Iris pigment epithelial cell (primary cell): Measurements from ENCODE around the gene F10.
"Not testable (repeated sequence)": the region's sequence is repeated elsewhere in the genome, so short reads cannot be mapped to it uniquely, and the experiment has no call there.

ENCODE experiments used
- DNase-seq: peaks from one replicate; pipeline ENCODE4 v3.0.0-alpha.2; 2011; ENCODE audit warnings: low read depth

Gene F10

DNA sequence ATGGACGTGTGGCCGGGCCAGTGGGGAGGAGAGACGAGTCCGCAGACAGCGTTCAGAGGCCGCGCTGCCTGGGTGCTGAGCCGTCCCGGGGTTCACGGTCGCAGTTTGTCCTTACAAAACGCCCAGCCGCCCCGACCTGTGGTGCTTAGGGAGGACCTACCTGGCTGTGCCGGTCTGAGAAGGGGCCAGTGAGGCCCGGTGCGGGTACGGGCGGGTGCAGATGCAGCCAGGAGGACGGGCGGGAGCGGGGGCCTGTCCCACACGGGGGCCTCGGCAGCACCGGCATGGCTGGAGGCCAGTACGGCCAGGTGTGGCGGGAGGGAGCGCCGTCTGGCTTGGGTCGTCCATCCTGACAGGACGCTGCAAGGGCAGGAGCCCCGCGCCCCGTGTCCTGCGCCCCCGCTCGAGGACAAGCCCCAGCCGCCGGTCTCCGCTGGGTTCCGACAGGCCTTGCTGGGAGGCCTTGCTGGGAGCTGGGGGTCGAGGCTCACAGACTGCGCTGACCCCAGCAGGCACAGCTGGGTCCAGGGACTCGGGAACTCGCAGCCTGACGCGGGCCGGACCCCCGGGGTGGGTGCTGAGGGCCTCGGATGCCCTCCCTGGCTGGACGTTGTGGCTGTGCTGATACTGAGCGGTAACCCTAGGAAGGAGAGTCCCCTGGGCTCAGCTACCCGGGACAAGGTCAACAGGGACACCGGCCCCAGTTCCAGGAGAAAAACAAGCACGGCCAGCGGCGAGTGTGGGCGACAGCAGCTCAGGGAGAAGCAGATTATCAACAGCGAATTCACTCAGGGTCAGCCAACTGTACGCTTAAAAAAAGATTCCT, 30.6 kb downstream of the F10 start:
- peak; percentile 52 for DNase-seq

DNA sequence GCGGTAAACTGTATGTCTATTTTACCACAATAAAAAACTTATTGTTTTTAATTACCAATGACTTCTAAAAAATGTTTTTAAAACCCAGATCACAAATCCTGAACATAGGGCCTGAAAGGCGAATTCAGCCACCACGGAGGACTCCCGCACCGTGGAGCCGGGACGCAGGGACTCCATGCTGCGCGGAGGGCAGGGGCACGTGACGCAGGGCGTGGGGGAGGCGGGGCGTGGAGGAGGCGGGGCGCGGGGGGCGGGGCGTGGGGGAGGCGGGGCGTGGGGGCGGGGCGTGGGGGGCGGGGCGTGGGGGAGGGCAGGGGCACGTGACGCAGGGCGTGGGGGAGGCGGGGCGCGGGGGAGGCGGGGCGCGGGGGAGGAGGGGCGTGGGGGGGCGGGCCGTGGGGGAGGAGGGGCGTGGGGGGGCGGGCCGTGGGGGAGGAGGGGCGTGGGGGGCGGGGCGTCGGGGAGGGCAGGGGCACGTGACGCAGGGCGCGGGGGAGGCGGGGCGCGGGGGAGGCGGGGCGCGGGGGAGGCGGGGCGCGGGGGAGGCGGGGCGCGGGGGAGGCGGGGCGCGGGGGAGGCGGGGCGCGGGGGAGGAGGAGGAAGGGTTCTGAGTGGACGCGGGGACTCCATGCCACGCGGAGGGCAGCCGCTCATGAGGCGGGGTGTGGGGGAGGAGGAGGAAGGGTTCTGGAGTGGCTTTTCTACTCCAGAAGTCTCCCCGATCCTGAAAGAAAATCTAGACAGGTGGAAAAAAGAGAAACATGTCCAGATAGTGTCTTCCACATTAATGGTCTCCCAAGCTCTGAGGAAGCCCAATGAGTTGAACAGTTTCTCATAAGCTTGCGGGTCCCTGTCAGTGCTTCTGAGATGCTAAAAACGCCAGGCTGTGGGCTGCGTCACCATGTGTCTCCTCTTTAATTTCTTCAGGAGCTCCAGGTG, 31.5 kb downstream of the F10 start:
- DNase-seq = peak; percentile 58

DNA sequence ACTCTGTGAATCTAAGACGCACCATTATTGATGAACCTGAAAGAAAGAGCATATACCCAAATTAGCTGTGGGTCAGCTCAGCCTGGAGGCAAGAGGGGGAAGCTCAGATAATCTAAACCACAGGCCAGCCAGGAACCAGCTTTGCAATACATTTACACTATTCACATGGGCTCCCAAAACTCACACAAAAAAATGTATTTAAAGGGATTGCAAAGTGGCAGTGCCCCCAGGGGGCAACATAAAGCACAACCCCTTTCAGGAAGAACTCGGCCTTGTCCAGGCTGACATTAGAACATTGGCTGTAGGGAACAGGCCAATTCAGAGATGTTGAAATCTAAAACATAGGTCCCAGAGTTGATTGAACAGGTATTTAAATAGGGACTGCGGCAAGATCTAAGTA, 32.6 kb downstream of the F10 start:
- no peak for DNase-seq

DNA sequence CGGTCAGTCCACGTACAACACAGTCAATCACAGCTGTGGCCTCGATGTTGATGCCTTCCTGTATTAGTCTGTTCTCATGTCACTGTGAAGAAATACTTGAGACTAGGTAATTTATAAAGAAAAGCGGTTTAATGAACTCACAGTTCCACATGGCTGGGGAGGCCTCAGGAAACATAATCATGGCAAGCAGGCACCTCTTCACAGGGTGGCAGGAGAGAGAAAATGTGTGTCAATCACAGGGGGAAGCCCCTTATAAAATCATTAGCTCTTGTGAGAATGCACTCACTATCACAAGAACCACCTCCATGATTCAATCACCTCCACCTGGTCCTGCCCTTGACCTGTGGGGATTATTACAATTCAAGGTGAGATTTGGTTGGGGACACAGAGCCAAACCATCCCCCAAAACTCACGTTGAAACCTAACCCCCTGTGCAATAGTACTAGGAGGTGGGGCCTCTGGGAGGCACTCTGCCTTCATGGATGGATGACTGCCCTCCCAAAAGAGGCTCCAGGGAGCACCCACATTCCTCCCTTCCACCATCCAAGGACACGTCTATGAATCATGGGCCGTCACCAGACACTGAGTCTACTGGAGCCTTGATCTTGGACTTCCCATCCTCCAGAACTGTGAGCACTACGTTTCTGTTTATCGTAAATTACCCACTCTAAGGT, 33.5 kb downstream of the F10 start:
- DNase-seq = peak; percentile 28

DNA sequence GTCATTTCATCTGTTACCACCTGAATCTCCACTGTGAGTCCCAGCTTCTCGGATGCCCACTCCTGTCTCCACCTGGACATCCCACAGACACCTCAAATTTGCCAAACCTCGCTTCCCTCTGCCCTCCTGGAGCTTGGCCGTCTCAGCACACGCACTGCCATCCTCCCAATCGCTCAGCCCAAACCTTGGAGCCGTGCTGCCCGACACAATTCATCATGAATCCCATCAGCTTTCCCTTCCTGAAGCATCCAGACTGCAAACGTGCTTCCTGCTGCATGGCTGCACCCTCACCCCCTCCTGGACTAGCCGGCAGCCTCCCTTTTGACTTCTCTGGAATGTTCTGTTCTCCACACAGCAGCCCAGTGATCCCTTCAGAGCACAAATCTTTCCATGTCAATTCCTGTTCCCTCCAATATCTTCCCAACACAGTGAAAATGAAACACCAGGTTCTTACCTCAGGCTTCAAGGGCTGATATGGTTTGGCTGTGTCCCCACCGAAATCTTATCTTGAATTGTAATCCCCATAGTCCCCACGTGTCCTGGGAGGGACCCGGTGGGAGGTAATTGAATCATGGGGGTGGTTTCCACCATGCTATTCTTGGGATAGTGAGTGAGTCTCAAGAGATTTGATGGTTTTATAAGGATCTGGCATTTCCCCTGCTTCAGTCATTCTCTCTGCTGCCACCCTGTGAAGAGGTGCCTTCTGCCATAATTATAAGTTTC, 34.8 kb downstream of the F10 start:
- no peak for DNase-seq

DNA sequence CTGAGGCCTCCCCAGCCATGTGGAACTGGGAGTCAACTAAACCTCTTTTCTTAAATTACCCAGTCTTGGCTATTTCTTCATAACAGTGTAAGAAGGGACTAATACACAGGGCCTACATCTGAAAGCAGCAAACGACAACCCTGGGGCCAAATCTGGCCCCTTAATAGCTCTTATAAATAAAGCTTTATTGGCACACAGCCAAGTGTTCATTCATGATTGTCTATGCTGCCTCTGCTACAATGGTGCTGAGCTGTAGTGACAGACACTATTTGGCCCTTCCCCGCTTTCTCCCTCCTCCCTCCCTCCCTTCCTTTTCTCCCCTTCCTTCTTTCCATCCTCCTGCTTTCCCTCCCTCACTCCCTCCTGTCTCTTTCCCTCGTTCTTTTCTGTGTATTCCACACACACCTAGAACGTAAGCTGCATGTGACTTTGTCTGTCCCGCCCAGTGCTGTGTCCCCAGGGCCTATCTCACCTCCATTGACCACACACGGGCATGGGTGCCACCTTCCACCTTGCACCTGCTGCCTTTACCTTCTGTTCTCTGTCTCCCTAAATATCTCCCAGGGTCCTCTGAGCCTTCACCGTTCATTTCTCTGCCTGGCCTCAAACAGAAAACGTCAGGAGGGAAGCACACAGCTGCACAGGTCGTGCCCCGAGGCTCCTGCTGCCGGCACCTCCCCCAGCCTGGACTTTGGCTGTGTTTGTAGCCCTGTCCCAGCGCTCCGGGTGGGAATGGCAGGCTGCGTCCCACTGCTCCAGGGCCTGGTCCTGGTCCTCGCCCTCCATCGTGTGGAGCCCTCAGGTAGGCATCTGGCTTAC, 35.5 kb downstream of the F10 start, which contains the start of gene PROZ:
TSS of gene PROZ (plus strand) at position 720 of the 819 bp plus-strand sequence. CDS start at position 733, 13 bp downstream.
- DNase-seq = no peak

DNA sequence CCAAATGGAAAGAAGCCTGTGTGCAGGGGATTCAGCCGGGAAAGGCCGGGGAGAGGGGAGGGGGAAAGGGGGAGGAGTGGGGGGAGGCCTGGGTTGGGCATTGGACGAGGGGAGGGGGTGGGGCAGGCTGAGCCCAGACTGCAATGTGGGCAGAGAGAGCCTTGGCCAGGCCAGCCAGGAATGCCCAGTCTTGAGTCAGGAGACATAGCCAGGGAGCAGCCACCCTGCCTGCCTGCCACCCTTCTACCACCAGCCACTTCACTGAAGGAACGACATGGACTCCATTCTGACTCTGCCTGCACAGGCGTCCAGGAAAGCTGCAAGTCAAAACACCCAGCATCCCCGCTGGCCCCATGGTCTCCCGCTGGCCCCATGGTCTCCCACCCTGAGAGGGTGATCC, 36.3 kb downstream of the F10 start:
- no peak for DNase-seq

DNA sequence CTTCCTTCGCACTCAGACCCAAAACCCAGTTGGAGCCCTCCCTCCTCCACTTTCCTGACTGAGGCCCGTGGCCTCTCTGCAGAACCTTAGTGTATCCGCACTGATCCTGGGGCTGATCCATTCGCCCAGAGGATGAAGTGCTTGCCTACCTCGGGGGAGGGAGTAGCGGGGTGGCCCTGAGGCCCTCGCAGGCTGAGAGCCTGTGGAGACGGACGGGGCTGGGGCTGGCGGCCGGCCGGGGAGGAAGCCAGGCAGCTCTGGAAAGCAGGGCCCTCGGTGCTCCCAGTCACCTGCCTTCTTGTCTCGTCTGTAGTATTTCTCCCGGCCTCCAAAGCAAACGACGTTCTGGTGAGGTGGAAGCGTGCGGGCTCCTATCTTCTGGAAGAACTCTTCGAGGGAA, 37.1 kb downstream of the F10 start:
- DNase-seq = no peak

DNA sequence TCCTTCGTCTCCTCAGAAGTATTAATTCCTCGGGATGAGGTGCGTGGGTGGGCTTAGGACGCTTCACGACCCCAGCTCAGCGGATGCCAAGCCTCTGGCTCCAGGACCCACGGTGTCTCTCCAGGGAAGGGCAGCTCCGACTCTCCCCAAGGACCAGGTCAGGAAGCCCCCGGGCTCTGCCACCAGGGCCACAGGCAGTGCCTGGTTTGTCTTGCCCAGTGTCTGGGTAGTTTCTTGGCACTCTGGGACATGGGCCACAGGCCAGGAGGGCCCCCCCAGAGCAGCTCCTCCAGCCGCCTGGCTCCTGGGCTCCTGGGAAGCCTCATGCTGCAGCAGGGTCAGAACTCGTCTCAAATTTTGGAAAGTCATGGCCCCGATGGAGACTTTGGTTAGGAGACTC, 38.4 kb downstream of the F10 start:
- no peak for DNase-seq

DNA sequence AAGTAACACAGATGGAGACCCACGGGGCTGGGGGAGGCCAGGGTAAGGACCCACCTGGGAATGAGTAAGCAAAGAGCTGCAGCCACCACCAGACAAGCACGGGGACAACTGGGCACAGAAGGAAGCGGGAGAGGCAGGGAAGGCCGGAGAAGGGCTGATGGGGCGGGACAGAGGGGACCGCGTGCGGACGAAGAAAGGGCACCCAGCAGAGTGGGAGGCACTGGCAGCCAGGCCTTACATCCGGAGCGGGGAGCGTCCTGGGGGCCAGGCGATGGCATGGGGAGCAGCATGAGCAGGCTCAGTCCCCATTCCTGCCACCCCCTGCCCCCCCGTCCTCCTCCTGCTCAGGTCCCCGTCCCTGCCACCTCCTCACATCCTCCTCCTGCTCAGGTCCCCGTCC, 38.8 kb downstream of the F10 start:
- no peak for DNase-seq

DNA sequence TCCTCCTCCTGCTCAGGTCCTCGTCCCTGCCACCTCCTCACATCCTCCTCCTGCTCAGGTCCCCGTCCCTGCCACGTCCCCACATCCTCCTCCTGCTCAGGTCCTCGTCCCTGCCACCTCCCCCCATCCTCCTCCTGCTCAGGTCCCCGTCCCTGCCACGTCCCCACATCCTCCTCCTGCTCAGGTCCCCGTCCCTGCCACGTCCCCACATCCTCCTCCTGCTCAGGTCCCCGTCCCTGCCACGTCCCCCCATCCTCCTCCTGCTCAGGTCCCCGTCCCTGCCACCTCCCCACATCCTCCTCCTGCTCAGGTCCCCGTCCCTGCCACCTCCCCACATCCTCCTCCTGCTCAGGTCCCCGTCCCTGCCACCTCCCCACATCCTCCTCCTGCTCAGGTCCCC, 39.4 kb downstream of the F10 start:
- not testable (repeated sequence) for DNase-seq

DNA sequence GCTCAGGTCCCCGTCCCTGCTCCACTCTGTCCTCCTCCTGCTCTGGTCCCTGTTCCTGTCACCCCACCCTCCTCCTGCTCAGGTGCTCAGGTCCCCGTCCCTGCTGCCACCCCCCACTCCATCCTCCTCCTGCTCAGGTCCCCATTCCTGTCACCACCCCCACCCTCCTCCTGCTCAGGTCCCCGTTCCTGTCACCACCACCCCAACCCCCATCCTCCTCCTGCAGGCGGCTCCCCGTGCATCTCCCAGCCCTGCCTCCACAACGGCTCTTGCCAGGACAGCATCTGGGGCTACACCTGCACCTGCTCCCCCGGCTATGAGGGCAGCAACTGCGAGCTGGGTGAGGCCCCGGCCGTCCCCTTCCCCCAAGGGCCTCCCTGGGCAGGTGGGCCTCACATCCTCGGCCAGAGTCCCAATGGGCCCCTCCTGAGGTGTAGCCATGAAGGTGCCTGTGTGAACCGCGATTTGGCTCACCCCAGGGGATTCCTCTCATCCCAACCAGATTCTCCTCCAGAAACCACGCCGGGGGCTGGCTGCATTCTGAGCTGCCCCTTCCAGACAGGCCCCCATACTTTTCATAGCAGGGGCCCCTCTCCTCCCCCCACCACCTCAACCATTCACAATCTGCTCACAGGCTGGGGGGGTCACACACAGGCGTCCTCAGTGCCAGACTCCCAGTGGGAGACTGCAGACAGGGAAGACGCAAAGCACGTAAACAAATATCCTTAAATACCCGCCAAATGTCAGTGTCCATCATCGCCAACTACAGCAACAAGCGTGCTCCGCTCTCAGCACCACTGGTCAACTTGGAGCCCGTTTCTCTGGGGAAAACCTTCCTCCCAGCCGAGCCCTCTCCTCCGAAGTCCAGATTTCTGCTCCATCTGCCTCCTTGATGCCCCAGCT, 40.4 kb downstream of the F10 start:
- no peak for DNase-seq

DNA sequence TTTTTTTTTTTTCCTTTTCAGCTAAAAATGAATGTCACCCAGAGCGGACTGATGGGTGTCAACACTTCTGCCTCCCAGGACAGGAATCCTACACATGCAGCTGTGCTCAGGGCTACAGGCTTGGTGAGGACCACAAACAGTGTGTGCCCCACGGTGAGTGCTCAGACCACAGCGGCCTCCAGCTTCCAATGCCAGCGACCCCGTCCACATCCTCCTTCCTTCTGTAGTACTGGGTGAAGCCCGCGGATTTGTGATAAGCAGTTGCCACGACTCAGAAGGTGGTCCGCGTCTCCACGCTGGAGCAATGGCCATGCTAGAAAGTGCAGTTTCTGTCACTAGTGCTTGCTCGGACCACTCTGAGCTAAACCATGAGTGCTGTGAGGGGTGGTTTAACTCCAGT, 41.9 kb downstream of the F10 start:
- no peak for DNase-seq

DNA sequence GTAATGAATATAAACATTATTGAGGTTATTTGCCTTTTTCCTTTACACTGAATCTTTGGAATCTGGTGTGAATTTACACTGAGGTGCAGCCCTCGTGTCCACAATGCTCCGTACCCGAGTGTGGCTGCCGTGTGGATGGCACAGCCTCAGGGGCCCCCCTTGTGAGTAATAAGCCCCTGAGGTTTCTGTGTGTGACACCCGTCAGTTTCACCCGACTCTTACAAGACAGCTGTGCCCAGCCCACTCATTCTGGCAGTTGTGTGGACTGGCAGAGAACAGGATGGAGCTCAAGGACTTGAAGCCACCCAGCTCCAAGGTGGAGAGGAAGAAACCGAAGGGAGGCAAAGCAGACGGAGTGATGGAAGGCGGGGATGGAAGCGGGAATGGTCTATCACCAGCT, 43.7 kb downstream of the F10 start:
- DNase-seq = no peak

DNA sequence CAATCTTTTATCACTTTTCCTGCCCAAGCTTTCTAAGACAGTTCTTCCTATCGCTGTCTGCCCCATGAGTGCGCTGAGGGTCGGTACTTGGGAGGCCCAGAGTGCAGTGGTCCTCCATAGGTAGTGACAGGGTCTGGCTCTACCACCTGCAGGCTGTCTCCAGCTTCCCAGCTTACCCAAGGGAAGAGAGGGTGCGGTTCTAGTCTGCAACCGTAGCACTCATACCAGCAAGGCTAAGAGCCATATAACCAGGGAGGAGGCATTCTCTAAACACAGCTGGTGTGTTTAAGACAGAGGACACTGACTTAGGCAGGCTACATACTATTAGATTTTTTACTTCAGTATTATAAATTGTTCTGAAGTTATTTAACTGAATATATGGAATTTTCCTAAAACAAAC, 44.1 kb downstream of the F10 start:
- DNase-seq = no peak

DNA sequence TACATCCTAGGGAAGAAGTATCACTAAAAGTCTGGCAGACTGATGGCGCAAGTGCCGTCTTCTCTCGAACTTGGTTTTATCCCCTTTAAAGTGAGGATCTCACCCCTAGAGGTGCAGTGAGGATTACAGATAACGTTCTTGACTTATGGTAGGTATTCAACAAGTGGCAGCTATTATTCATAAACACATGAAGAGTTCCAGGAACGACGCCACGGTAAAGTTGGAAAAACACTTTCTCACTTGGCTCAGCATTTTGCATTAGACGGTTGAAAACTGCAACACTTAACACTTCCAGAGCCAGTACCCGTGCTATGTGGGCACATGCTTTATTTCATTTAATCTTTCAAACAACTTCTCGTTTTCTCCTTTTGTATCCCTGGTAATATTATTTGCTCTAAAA, 44.6 kb downstream of the F10 start:
- DNase-seq = no peak

DNA sequence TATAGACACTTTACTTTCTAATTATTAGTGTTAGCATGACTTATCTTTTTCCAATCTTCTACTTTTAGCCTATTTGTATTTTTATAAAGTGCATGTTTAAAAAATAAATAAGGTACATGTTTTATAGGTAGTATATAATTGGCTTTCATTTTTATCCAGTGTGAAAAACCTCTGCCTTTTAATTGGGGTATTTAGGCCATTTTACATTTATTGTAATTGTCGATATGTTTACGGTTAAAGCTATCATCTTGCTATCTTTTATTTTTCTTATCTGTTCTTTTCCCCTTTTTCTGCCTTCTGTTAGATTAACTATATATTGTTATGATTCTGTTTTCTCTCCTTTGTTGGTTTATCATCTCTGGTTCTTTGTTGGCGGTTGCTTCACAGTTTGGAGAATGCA, 45.0 kb downstream of the F10 start:
- DNase-seq = no peak

DNA sequence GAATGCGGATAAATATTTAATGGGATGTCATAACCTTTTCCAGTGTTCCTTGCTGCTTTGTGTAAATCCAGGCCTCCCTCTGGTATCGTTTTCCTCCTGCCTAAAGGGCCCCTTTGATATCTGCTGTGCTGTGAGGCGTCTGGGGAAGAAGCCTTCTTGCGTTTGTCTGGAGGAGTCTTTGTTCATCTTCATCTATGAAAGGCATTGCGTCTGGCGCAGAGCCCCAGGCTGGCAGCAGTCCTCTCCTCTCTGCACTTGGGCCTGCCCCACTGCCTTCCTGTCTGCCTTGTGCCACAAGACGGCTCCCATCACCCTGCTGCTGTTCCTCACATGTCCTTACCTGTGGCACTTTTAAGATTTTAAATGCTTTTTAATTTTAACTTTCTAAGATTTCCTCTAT, 45.6 kb downstream of the F10 start:
- no peak for DNase-seq

DNA sequence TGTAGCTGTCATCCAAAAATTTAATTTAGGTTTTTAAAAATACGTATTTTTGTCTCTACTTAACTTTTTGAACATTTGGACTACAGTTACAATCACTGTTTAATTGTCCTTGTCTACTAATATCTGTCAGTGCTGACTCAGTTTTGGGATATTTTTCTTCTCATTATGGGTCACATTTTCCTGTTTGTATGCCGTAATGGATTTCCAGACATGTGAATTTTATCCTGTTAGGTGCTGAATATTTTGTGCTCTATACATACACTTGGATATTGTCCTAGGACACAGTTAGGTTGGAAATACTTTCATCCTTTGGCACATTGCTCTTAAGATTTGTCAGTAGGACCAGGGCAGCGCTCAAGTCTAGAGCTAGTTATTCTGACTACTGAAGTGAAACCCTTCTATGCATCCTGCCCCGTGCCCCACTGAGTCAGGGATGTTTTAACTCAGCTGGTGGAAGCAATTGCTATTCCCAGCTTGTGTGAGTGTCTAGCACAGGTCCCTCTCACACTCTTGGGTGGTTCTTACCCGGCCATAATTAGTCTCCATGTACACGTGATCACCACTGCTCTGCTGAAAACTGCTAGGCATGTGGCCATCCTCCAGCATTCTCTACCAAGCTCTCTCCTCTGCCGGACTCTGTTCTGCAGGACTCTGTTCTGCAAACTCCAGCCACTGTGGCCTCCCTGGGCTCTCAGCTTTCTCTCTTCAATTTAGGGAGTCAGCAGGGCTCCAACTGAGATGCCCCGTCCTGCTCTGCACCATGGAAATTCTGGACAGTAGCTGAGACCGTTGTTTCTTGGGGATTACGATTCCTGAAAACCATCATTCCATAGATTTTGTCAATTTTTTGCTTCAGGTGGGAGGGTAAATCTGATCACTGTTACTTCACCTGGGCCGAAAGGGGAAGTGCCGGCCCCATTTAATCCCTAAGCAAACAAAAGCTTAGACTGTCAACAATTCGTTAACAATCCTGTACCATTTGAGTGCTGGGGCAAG, 47.0 kb downstream of the F10 start:
- no peak for DNase-seq
